Activated B cell treated with CpG ODN at 0.5 μM for 24 hours (primary cell): ENCODE data around the gene THSD4. TPM values are rescaled to one million over a fixed set of nuclear protein-coding genes. Genes with fewer than 3 reads are reported as not detected.

Source experiments
- ATAC-seq: fragments of 200-7000 bp; cut with Tn5 transposase; one replicate; pipeline ENCODE4 v1.10.0; 2021; ENCODE audit warnings: low read depth, mild to moderate bottlenecking, moderate library complexity
- CTCF ChIA-PET: fragments of 350-600 bp; sonication (Branson Sonifier 250); formaldehyde crosslinking; loops from one replicate; lab custom pipeline; 2021; ENCODE audit warnings: antibody characterized with exemption; lab: Charles Lee
- POLR2A ChIA-PET: fragments of 350-600 bp; sonication (Branson Sonifier 250); formaldehyde crosslinking; loops from one replicate; lab custom pipeline; 2021; ENCODE audit warnings: antibody characterized with exemption; lab: Charles Lee
- DNase-seq: peaks from one replicate; pipeline ENCODE4 v3.0.0; 2022
- H3K27ac Mint-ChIP-seq: one replicate; pipeline ENCODE4 v1.8.0; 2020; ENCODE audit warnings: mixed read lengths
- H3K27me3 Mint-ChIP-seq: one replicate; pipeline ENCODE4 v1.8.0; 2021; ENCODE audit warnings: mixed read lengths
- H3K36me3 Mint-ChIP-seq: one replicate; pipeline ENCODE4 v1.8.0; 2021; ENCODE audit warnings: low read depth, mixed read lengths
- H3K4me1 Mint-ChIP-seq: one replicate; pipeline ENCODE4 v1.8.0; 2021; ENCODE audit warnings: mixed read lengths
- H3K4me3 Mint-ChIP-seq: one replicate; pipeline ENCODE4 v1.8.0; 2020; ENCODE audit warnings: mild to moderate bottlenecking, mixed read lengths
- H3K9me3 Mint-ChIP-seq: one replicate; pipeline ENCODE4 v1.8.0; 2020; ENCODE audit warnings: mixed read lengths
- intact Hi-C: fragments of 100-400 bp; cut with micrococcal nuclease; formaldehyde crosslinking; loops from one replicate; pipeline ENCODE4 v1.15.1; 2024
- total RNA-seq: library from RNA; stranded (reverse); gene quantifications from 2 replicates; pipeline ENCODE4 v1.2.3, GENCODE V29; 2022
- TF ChIP-seq, protein P1 (sequence below): fragments of 200-600 bp; IDR thresholded peaks from one replicate; pipeline ENCODE4 v1.8.0; 2022; ENCODE audit warnings: antibody characterized with exemption, mild to moderate bottlenecking

Gene THSD4
- total RNA-seq, 1 donor from 2014 or later = not detected

DNA sequence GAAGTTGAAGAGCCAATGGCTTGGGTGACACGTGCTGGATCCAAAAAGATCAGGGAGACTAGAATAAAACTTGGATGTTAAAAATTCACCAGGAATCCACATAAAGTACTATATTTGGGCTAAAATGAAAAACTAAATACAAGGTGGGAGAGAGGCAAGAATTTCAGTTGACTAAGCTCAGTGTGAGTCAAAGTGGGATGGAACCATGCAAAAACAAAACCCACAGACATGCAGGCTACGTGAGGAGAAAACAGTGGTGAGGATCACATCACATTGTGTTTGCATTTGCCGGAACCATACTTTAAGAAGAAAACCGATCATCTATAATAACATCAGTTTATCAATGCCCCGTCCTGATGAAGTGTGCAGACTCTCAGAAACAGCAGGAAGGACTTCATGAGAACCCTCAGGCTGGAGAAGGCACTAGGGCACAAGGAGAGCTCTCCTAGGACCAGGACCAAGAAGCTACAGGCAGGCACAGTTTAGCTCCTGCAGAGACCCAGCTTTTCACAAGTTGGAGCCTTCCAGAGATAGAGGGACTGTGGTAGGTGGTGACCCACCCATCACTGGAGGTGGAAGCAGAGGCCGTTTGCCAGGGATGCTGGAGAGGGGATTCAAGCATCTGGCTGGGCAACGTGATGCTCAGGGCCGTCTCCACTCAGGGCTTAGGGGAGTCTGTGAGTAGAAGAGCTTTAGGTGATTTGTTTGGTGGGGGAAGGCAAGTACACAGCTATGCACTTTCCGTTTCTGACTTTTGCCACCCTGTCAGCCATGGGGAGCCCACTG lies 666.1 kb downstream of the THSD4 start:
- H3K4me3 Mint-ChIP-seq = no peak overlapping the region

DNA sequence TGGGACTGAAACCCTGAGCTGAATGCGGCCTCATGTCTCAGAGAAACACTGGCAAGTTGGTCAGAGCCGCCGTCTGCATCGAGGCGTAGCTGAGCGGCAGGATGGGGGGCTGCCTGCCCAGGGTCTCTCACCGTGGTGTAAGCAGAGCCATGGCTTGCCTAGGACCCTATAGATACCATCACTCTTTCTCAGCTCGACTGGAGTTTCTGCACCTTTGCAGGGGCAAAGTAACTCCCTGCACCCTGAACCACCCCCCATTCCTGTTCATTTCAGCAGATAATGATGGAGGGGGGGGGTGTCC lies 666.6 kb downstream of the THSD4 start:
- CTCF ChIA-PET = interaction anchor here (2.1 to 5.1 kb wide), 2 partner anchors 10 to 375 kb away, joined by 8 to 50 read pairs; no protein-coding TSS in a partner anchor
- intact Hi-C loops = no loop called here
- H3K9me3 Mint-ChIP-seq = no peaks in the 10 kb centered on the region

More for the DNA sequence above, 666.1 kb downstream of the THSD4 start:
- TF ChIP-seq, protein P1, sequence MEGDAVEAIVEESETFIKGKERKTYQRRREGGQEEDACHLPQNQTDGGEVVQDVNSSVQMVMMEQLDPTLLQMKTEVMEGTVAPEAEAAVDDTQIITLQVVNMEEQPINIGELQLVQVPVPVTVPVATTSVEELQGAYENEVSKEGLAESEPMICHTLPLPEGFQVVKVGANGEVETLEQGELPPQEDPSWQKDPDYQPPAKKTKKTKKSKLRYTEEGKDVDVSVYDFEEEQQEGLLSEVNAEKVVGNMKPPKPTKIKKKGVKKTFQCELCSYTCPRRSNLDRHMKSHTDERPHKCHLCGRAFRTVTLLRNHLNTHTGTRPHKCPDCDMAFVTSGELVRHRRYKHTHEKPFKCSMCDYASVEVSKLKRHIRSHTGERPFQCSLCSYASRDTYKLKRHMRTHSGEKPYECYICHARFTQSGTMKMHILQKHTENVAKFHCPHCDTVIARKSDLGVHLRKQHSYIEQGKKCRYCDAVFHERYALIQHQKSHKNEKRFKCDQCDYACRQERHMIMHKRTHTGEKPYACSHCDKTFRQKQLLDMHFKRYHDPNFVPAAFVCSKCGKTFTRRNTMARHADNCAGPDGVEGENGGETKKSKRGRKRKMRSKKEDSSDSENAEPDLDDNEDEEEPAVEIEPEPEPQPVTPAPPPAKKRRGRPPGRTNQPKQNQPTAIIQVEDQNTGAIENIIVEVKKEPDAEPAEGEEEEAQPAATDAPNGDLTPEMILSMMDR = no peak
- ChIA-PET CTCF (interaction anchor here (1.3 to 5.1 kb wide), 3 partner anchors 9 to 375 kb away, joined by 8 to 50 read pairs (median 10); no protein-coding TSS in a partner anchor), POLR2A (interaction anchor here (1.0 kb wide), 1 partner anchor 337 kb away, joined by 3 read pairs; the partner anchor contains the start of genes MYO9A and SENP8)
- no peak for ATAC-seq
- no peaks in the 10 kb centered on the region for H3K36me3 Mint-ChIP-seq
- no peak for DNase-seq
- H3K4me1 Mint-ChIP-seq = peaks cover 5% of the 10 kb centered on the region
- H3K27me3 Mint-ChIP-seq = peaks cover 16% of the 10 kb centered on the region
- no peak overlapping the region for H3K27ac Mint-ChIP-seq
- no peaks in the 10 kb centered on the region for H3K9me3 Mint-ChIP-seq
- intact Hi-C loops = no loop called here

DNA sequence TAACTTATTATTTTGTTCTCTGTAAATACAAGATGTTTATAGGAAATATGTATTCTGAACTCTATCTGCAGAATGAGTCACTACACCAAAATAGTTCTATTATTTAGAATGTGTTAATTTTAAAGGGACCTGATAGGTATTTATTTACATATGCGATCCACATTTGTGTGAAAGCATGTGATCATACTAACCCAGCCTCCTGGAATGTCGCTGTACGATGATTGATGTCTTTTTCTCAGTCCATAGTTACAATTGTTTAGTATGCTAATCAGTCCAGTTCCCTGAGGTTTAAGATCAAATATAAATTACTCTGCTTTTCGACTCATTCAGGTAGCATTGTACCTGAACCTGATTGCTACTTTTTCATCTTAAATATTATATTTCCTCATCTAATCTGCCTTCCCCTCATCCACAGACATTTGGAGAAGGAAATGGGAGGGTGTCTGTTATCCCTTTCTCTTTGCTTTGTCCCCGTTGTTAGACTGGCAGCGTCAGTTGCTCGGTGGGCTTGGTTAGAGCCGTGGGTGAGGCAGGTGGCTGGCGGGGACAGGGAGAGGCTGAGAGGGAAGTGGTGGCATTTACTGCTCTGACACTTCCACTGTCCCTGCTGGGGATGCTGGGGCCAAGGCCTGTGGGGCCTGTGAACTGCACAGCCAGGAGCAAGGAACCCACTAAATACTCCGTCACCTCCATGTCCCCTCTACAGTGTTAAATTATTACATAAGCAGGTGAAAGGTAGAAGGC lies 667.3 kb downstream of the THSD4 start:
- Mint-ChIP-seq H3K4me3 (no peak overlapping the region), H3K9me3 (no peaks in the 10 kb centered on the region), H3K27me3 (peaks cover 16% of the 10 kb centered on the region), H3K27ac (no peak overlapping the region), H3K4me1 (peaks cover 5% of the 10 kb centered on the region), H3K36me3 (no peaks in the 10 kb centered on the region)
- ATAC-seq (no peak), DNase-seq (no peak)
- intact Hi-C loops = no loop called here
- TF ChIP-seq, protein P1 = no peak
- ChIA-PET POLR2A (no interaction called here), CTCF (interaction anchor here (1.9 to 5.1 kb wide), 2 partner anchors 374 kb away, joined by 17 to 50 read pairs; no protein-coding TSS in a partner anchor)

More for the DNA sequence above, 666.6 kb downstream of the THSD4 start:
- TF ChIP-seq, protein P1 = no peak
- DNase-seq = no peak
- Mint-ChIP-seq H3K4me3 (no peak overlapping the region), H3K4me1 (peaks cover 5% of the 10 kb centered on the region), H3K27me3 (peaks cover 16% of the 10 kb centered on the region), H3K36me3 (no peaks in the 10 kb centered on the region), H3K27ac (no peak overlapping the region)
- ATAC-seq = no peak
- POLR2A ChIA-PET = no interaction called here

DNA sequence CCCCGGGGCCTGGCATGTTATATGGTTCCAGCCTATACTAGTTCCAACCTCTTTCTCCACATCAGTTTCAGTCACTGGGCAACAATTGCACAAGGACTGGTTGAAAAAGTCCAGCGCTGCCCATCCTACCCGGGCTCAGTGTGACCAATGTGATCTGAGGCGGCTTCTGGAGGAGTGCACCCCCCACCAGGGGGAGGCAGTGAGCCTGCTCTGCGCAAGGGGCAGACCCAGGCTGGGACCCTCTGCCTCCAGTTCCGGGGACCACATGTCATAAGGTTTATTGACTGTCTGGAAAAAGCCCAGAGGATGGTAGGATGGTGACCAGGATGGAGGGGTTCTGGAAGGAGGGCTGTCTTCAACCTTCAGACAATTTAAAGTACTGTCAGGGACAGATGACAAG lies 669.4 kb downstream of the THSD4 start:
- DNase-seq (no peak), ATAC-seq (no peak)
- Mint-ChIP-seq H3K4me1 (peaks cover 5% of the 10 kb centered on the region), H3K9me3 (no peaks in the 10 kb centered on the region), H3K36me3 (no peaks in the 10 kb centered on the region), H3K4me3 (no peak overlapping the region), H3K27ac (no peak overlapping the region), H3K27me3 (peaks cover 16% of the 10 kb centered on the region)
- CTCF ChIA-PET = interaction anchor here (0.7 to 1.9 kb wide), 2 partner anchors 369 to 372 kb away, joined by 3 to 17 read pairs; no protein-coding TSS in a partner anchor
- POLR2A ChIA-PET = no interaction called here
- intact Hi-C loops = loop anchor here (1.0 kb wide), 1 partner anchor 372 kb away; no protein-coding TSS in a partner anchor
- TF ChIP-seq, protein P1 = no peak

DNA sequence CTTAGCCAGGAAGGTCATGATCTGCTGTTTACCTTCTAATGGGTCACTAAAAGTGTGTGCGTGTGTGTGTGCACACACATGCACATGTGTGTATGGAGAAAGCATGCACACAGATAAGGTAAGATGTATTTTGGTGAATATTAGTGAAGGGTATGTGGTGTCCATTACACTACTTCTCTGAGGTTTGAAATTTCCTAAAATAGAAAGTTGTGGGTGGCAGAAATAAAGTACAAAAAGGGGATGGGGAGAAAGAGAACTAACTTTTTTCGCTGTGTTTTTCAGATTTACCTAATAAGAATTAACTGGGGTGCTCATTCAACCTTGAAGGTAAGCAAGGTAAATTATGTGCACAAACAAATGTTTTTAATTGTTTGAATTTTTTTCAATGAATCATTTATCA lies 670.7 kb downstream of the THSD4 start:
- H3K27ac Mint-ChIP-seq = no peak overlapping the region
- H3K4me1 Mint-ChIP-seq = no peaks in the 10 kb centered on the region
- ChIA-PET CTCF (interaction anchor here (0.9 kb wide), 1 partner anchor 370 kb away, joined by 3 read pairs; no protein-coding TSS in a partner anchor), POLR2A (no interaction called here)
- H3K27me3 Mint-ChIP-seq = peaks cover 9% of the 10 kb centered on the region
- H3K9me3 Mint-ChIP-seq = no peaks in the 10 kb centered on the region
- TF ChIP-seq, protein P1 = no peak
- no peak for DNase-seq
- no peak overlapping the region for H3K4me3 Mint-ChIP-seq
- H3K36me3 Mint-ChIP-seq = no peaks in the 10 kb centered on the region
- intact Hi-C loops = no loop called here
- no peak for ATAC-seq
